GM21360 (cell line): Measurements from ENCODE around the gene NRG3.

Source experiments
- ATAC-seq: cut with Tn5 transposase; IDR thresholded peaks from one replicate; pipeline ENCODE4 v1.9.1; 2021; ENCODE audit warnings: mild to moderate bottlenecking, moderate library complexity; ENCODE audit not compliant: unreplicated experiment

NRG3 gene

DNA sequence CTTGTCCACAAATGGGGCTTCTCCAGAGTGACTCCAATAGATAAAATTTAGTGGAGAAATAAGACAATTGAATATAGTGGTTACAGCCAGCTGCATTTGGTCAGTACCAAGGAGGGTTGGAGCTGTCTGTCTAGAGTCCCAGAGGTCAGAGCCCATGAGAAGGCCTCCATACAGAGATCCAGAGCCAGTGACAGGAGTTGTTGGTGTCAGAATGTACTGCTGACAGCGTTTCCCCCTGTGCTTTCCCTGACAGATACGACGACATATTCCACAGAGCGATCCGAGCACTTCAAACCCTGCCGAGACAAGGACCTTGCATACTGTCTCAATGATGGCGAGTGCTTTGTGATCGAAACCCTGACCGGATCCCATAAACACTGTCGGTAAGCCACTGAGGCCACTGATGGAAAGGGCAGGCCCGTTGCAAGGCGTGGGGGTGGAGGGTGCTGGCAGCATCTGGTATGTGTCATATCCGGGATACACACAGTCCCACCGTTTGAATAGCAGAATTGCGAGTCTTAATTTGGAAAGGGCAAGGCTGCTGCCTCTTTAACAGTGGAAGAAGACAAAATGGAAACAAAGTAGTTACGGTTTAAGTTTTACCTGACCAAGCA, 483.6 kb downstream of the NRG3 start:
- no peak for ATAC-seq

DNA sequence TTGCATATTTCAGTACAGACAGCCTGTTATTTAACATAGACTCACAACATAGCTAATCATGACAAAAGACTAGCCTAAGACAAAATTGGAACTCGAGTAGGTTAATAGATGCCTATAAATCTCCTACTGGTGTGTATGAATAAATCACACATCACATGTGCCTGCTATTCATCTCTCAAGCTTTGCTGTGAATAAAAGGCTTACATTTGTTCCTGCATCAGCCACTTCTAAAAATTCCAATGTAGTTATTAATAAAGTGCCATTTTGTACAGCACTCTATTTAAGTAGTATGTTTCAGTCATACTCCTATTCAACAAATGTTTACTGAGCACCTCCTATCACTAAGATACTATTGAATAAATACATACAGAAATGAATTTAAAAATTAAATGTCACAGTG, 486.3 kb downstream of the NRG3 start:
- no peak for ATAC-seq

DNA sequence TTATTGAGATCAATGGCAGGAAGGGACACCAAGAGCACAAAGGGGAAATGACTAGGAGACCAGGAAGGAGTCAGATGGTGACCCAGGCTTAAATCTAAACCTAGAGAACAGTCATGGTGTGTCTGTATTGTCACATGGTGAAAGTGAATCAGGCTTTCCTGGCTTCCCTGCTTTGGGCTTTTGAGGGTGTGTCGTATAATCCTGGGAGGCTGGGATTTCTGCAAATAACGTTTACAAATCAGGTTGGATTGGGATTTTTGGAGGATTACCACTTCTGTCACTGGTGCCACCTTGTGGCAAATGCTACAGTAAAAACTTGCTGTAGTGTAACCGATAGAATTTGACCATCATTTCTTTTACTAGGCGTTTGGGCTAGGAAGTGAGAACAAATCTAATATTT, 502.6 kb downstream of the NRG3 start:
- no peak for ATAC-seq

DNA sequence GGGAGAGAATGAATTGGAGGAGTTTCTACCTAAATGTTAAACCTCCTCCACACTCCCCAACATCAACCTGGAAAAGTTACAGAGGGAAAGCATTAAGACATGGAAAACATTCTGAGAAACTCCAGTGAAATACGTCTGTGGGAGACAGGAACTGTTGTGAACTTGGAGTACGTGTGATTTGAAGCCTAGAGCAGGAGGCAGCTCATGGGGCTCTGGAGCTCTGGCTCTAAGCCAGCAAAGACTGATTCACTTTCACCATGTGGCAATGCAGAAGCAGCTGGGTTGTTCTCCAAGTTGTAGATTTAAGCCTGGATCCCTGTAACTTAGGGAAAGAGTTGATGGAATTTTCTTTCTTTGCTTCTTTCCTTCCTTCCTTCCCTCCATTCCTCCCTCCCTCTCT, 503.2 kb downstream of the NRG3 start:
- ATAC-seq, result no peak

DNA sequence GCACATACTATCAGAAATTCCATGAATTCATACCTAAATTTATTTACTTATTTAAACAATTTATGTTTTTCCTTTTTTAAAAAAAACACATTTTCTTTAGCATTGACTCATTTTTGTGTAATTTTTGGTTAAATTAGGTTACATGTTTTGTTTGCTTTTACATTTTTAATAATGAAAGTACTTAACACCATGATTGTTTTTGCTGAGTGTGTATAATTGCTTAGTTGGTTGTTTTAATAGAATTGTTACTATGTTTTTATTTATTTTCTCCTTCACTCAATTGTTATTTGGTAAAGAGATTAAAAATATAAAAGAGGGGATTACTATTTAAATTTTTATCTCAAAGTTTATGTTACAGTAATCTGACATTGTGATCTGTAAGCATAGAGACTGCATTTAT, 508.4 kb downstream of the NRG3 start:
- no peak for ATAC-seq

DNA sequence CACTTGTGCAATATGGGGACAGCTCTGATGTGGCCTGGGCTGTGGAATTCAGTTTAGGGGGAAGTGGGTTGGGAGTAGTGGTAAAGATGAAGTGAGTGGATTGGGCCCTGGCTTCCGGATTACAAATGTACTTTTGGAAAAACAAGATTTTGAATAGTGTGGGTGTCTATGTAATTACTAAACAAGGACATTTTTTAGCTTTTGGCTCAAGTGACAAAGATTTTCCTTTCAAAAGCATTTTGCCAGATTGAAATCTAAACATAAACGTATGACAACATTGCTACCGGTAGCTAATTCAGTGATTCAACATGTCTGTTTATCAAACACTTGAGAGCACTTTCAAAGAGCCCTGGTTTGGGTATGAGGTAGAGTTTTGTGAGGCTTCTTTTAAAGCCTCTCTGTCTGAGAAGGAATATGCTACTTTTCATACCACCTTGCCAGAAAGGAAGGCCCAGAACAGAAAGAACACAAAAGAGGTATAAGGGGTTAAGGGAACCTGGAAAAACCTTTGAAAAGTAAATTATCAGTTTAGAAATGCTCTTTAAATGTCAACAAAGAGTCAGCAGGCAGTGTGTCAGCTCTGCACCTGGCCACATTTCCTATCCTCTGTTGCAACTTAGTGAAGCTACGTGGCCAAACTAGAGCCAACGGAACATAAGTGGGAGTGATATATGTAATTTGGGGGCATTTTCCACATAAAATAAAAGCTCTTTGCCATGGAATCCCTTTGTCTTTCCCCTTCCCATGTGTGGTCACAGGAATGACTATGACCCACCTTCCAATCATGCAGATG, 516.1 kb downstream of the NRG3 start:
- no peak for ATAC-seq

DNA sequence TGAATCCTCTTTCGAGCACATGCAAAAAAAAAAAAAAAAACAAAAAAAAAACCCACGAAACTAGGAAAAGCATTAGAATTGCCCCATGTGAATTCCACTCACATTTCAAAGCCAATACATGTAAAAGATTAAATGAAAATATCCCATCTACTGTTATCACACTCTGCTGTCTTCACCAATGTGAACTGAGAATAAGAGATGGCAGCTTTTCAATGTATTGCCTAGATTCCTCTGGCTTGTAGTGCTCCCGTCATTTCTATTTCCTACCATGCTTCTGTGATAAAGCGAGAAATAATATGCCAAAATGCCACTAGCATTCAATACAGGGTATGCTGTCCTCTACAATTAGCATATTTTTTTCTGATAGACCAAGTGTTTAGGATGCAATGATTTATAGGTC, 517.0 kb downstream of the NRG3 start:
- ATAC-seq, result no peak

DNA sequence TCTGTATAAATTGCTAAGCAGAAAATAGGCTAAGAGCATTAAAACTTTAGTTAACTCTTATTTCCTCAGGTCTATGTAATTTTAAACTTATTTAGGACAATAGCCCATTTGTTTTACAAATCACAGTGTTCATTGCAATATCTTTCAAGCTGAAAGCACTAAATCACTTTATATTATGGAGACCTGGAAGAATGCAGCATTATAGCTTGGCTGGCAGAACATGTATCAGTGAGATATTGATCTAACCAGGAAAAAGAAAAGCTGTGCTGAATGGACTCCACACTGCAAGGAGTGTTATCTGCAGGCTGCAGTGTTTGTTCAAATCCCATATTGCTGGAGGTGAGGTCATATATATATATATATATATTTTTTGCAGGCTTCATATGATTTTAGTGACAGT, 517.5 kb downstream of the NRG3 start:
- ATAC-seq, result no peak

DNA sequence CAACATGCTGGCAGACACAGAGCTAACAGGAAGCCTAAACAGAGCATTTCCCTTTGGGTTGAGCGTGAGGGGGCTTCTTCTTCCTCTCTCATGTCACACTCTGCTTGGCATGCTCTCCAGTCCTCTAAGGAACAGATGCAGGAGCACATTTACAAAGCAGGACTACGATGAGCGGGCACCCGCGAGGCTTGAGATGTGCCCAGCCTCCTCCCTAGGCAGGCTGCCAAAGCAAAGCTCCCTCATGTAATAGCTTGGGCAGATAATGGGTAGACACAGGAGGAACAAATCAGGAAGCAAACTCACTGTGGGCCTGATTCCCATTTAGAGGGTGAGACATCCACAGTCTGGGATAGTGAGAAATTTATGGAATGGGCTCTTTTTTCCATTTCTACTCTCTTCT, 519.1 kb downstream of the NRG3 start:
- ATAC-seq, result no peak

DNA sequence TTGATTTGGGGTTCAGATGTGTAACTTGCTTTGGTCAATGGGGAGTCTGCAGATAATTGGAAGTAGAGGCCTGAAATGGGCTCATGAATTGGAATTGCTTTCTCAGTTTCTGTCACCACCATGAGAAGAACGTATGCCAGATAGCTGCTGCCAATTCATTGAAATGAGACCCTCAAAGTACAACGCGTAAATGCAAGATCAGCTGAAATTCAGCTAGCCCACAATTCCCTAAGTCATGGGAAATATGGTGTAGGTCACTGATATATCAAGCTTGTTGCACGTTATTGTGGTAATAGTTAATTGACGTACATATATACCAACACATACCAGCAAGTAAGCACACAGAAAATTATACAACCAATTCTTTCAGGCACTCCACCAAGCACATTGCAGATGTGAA, 520.0 kb downstream of the NRG3 start:
- no peak for ATAC-seq

DNA sequence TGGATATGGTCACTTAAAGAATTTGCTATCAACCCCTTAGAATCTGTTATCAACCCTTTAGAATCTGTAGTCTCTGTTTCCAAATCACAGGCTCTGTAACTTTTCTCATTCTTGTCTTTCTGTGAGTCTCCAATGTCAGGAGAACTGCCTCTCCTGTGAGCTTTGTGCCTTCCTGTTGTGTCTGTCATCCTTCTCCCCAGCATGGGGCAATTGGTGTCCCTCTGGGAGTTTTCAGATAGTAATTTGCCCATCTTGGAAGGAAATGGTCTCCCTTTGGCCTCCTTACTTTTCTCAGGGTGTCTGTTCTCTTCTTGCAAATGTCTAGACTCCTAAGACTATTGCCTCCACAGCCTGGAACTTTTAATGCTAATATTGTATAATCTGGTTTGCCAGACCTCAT, 521.9 kb downstream of the NRG3 start:
- ATAC-seq, result no peak

DNA sequence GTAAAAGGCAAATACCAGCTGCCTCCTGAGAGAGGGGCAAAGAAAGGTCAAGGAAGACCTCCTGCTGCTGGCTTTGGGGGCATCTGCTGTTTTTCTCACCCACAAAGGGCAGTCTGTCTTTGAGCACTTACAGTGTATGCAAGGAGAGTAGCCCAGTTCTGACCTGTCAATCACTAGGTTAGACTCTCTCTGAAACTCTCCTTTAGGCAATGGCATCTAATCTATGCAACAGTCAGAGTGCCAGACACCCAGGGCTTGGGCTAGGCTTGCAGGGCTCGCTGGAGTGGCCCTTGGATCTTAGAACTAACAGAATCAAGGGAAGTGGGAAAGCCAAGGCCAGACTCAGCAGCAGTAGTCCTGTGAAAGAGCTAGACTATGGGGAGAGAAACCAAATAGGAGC, 522.9 kb downstream of the NRG3 start:
- no peak for ATAC-seq

DNA sequence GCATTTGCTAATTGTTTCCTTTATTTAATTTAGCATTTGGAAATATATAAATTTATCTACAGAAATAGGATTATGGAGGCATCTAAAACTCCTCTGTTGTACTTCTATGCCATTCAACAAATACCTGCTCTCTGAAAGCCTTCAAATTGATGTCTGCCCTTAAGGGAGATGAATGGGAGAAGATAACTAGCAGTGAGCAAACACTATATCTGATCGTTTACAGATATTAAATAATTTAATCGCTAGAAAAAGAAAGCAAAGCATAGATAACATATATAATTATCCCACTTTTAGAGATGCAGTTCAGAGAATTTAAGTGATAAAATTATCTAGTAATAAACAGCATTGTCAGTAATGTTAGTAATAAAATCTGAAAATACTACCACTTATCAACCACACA, 524.9 kb downstream of the NRG3 start:
- ATAC-seq, result no peak

DNA sequence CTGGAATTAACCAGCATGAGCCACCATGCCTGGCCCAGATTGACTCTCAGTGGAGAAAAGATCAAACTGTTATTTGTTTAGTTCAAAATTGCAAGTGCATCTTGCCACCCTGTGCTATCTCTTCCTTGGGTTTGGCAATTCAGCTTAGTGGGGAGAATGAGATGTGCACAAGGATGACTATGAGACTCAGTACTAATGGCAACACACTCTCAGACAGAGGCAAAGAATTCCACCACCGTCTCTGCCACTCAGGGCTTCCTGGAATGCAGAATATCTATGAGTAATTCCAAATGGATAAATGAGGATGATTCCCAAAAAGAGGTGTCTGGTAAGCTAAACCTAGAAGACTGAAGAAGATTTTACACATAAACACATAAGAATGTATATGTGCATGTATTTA, 525.8 kb downstream of the NRG3 start:
- no peak for ATAC-seq

DNA sequence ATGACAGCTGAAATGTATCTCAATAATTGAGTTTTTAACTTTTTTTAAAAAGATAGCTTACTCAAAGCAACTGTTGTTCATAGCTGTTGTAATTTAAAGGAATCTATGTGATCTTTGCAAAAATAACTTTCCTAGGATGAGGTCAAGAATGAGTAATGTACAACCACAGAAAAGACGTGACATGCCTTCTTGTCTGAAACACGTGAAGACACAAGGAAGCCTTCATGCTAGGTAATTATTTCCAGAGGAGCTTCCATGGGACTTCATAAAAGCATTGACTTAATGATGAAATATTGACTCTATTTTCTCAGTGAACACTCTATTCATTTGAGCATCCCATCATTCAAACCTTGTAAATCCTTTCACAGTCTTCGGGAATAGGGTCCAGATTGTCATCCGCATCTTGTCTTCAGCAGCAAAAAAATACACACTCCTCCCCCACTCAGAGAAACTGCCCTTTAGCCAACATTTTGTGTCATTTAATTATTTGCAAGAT, 528.0 kb downstream of the NRG3 start:
- ATAC-seq, result no peak

DNA sequence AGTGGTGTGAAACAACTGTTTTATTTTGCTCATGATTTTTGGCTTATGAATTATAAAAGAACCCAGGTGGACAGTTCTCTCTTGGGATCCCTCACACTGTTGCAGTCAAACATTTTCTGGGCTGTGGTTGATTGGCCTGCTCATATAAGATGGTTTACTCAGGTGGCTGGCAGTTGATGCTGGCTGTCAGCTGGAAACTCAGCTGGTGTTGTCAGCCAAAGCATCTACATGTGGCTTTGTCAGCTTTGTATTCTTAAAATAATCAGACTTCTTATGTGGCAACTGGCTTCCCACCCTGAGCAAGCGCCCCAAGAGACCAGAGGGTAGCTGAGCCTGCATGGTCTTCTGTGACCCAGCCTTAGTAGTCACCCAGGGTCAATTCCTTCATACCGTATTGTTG, 534.7 kb downstream of the NRG3 start:
- no peak for ATAC-seq

DNA sequence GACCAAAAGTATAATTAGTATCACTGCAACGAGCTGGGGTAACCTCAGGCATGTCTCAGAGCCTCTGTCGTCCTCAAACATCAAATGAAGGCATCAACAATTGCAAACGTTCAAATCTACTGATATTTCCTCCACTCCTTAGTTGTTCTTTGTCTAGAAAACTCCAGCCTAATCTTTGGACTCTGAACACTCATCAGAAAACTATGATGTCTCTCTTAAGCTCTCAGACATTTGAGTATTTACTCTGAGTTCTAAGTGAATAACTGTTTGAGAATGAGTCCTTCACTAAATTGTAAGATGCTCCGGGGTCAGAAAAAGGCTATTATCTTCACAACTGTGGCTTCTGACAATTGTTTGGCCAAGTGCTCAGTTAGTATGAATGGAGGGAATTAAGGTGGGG, 536.4 kb downstream of the NRG3 start:
- no peak for ATAC-seq

DNA sequence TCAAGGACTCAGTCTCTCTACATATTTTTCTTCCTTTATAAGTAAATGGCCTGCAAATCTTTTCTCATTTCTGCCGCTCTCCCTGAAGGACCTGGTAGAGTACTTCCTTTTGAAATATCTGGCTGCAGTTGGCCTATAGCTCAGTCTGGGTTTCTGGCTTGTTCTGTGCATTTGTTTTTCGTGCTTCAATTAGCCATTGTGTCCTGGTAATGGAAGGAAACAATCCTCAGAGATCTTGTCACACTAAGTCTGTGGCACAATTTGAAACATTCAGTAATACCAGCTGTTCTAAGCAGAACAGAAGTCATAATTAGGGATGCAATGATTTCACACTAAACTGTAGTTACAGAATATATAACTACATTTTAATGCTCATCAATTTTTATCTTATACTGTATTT, 545.0 kb downstream of the NRG3 start:
- ATAC-seq, result no peak

DNA sequence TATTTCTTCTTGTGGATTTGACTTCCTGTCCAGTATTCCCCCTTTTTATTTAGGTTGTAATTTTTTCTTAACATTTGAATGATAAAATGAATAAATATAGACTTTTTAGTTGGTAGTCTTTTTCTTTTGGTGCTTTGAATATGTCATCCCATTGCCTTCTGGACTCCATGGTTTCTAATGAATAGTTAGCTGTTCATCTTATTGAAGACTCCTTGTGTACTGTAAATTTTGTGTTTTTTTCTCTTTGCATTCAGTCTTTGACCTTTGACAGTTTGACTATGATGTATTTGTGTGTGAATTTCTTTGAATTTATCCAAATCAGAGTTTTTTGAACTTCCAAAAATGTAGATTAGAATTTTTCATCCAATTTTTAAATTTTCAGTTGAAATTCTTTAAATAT, 554.3 kb downstream of the NRG3 start:
- no peak for ATAC-seq

DNA sequence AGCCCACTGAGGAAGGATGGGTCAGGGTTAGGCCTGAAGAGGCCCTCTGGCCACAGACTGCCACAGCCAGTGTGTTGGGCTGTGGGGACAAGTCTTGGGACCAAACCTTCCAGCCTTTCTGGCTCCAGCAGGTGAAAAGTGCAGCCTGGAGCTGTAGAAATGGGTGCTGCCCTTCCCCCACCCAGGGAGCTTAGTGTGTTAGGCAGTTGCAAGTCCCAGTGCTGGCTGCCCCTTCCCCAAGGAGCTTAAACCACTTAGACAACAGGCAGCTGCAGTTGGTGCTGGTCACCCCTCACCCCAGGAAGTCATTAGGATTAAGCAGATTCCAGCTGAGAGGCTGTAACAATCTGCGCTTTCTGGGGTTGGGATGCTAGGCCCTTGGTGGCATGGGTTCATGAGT, 563.3 kb downstream of the NRG3 start:
- no peak for ATAC-seq

DNA sequence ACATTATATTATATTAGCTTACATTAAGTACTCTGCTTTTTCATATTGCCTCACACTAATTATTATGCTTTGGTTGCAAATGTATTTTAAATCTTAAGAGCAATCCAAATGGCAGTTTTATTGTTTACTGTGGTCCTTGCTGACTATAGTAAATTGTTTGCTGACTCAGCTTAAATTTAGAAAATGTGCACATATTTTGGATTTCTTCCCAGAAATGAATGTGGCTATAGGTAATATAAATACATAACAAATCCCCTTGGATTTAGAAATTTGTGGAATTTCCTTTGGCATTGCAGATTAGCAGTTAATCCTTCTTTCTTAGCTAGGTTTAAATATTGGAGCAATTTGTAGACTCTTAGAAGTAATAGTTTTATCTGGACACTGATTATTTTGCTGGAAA, 565.8 kb downstream of the NRG3 start:
- ATAC-seq, result no peak

DNA sequence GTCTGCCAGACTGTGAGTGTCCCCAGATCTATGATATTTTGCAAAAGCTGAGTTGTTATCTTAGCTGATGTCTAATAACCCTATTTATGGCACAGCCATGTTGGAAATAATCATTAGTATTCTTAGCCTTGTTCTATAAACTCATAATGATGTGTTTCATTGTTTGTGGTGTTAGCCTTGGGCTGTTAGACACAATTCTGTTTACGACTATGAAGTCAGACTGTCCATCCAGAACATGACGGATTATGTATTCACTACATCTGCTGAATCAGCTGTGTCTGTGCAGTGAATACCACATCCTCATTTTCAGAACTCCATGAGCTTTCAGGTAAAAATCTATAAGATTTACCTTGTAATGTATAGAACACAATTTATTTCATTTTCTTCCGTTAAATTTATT, 577.1 kb downstream of the NRG3 start:
- ATAC-seq, result no peak

DNA sequence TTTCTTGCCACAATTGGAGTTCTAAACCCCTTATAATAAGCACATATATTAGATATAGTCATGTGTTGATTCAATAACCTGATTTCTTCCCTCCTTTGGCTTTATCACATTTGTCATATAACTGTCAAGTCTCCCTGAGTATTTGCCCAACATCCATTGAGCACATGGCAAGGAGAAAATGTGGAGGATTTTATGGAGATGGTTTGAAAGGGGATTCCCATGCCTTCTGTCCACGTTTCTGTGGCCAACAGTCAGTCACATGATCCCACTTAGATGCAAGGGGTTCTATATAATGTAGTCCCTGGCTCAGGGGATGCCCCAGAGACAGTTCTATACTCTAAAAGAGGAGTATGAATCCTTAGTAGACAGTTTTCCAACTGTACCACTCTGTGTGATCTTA, 577.7 kb downstream of the NRG3 start:
- ATAC-seq, result no peak
